HG03039 (cell line): ENCODE data around the gene SLC30A2.

ENCODE experiments used
- ATAC-seq: cut with Tn5 transposase; IDR thresholded peaks from one replicate; pipeline ENCODE4 v1.9.1; 2021; ENCODE audit warnings: mild to moderate bottlenecking, moderate library complexity; ENCODE audit not compliant: unreplicated experiment

The SLC30A2 gene

DNA sequence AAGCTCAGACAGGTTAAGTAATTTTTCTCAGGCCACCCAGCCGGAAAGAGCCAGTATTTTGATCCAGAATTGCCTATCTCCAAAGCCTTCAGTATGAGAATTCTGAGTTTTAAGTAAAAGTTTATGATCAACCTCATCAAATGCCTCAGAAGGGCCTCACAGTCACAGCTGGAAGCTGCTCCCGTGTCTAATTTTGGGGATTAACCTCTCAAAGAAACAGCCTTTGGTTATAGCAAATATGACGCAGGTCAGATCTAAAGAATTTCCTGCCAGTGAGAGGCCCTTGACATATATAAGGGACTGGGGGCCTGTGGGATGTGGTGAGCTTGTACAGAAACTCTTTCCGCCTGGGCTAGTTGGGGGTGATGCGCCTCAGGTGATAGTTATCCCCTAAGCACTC lies 22.1 kb downstream of the SLC30A2 start:
- no peak for ATAC-seq

GRCh38 chr1:26023009-26023408 lies 22.9 kb downstream of the SLC30A2 start:
- ATAC-seq, result no peak

DNA sequence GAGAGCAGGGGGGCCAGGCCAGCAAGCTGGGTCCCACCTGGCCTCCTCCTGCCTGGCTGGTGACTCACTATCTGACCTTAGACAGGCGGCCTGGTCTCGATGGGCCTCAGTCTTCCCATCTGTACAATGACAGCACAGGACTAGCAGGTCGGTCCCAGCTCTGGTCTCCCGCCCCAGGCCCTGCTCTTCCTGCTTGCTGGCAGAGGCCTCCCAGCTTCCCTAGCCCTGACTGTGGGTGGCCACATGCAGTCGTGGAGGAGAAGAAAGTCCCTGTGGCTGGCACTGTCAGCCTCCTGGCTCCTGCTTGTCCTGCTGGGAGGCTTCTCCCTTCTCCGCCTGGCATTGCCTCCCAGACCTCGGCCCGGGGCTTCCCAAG lies 23.5 kb downstream of the SLC30A2 start:
- ATAC-seq, result no peak

- no peak for ATAC-seq
Observed at GRCh38 chr1:26021647-26022403, 24.1 kb downstream of the SLC30A2 start, which contains the start of gene EXTL1. Gene EXTL1, plus strand, starts transcription at chr1:26021775. Its CDS starts 872 bp downstream, at chr1:26022647.

DNA sequence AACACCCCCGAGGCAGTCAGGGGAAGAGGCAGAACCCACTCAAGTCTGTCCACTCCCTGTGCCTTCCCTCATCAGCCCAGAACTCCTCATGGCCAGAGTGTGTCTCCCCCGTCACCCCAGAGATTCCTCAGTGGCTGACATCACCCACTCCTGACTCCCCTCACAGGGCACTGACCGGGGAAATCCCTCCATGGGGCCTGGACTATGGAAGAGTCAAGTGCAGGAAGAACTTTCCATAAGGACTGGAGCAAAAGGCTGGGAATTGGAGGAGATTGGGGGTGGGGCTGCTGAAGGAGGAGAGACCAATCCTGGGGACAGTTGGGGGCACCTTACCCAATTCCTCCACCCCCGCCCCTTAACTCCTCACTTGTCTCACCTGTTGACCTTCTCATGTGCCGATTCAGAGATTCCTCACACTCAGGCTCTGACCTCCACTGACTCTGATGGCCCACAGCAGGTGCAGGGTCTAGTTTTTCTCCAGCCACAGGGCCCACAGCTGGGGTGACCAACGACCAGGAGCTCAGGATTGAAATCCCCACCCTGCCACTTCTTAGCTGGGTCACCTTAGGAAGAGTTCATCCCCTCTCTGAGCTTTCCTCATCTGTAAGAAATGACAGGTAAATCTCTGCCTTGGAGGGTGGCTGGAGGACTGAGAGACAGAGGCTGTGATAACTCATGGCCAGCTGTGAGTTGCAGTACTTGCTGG lies 24.8 kb downstream of the SLC30A2 start:
- no peak for ATAC-seq

GRCh38 chr1:26020330-26020768 lies 25.6 kb downstream of the SLC30A2 start:
- ATAC-seq, result no peak

GRCh38 chr1:26019641-26020315 lies 26.1 kb downstream of the SLC30A2 start:
- no peak for ATAC-seq

DNA sequence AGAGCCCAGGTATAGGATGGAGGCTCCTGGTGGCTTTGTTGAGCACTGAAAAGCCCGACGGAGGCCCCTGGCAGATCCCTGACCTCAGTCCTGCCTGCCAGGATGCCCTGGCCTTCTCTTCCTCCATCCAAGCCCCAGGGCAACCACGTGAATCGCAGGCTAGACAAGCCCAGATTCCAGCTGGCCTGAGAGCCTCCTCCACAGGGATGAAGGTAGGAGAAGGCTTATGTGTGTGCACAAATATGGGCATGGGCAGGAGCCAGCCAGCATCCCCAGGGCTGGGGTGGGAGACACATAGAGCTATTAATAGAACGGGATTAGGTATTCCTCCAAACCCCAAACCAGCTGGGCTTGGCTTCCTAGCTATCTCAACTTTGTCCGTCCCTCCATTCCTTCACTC lies 28.3 kb downstream of the SLC30A2 start:
- ATAC-seq, result no peak

DNA sequence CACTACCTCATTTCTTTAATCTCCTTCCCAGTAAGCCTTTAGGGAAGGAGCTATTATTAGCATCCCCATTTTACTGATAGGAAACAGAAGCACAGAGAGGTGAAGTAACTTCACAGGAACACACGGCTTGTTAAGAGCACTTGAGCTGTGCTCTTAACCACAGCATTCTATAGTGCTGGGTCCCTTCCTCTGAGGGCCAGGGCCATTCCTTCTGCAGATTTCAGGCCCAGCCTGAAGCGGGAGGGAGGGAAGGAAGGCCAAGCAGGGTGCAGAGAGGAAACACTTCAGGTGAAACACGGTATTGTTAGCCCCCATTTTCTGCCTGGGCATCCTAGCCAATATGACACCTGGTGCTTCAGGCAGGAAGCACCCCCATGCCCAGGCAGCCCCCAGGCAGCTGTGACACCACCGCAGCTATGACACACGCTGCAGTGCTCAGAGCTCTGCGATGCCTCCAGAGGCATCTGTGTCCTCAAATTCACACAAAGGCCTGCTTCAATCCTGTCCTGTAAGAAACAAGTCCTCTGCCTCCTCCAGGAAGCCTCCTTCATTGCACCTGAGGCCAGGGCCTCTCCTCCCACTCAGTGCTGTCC lies 28.9 kb downstream of the SLC30A2 start:
- no peak for ATAC-seq

DNA sequence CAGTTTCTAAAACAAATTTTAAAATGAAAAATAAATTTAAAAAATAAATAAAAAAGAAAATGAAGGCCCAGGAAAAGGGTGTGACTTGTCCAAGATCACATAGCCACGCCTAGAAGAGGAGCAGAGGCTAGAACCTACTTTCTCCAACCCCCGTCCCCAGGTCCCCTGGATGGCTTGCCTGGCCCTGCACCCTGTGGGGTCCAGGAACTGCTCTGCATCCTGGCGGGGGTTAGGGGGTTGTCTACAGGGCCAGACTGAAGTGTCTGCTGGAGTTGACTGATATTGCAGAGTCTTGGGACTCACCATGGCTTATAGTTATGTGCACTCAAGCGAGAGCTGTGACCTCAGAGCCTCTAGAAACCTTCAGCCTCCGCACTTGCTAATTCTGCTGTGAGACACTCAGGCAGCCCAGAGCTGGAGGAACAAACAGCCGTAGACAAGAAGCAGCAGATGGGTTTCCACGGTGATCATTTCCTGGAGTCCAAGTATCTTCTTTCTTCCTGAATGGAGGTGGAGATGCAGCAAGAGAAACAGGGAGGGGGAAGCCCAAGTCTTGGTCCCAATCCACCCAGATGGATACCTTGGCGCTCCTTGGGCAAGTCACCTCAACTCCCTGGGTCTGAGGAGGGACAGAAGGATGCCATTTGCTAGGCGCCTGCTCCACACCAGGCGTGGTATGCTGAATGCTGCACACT lies 29.5 kb downstream of the SLC30A2 start:
- no peak for ATAC-seq

DNA sequence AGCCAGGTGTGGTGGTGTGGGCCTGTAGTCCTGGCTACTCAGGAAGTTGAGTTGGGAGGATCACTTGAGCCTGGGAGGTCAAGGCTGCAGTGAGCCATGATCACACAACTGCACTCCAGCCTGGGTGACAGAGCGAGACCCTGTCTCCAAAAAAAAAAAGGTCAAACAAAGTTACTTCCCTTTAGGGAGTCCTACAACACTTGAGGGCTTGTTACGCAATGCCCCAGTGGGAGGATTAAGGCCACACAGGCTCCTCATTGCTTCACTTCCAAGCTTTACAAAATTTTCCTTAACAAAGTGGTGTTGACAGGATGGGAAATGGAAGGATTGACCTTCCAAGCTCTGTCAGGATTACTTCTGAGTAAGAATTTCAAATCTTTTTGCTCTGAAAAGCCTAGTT lies 30.6 kb downstream of the SLC30A2 start:
- ATAC-seq, result no peak

DNA sequence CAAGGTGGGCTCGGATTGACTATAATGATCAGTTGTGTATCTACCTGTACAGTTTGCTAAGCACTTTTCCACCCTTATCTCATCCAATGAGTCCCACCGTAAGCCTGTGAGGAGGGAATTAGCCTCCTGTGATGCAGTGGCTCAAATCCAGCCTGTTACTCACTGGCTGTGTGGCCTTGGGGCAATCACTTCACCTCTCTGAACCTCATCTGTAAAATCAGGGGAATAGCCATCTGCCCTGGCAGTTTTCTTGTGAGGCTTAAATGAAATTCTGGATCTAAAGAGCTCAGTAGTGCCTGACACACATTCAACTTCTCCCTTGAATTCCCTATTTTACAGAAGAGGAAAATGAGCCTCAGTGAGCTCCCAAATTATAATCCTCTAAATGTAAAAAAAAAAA lies 31.7 kb downstream of the SLC30A2 start:
- ATAC-seq, result no peak

DNA sequence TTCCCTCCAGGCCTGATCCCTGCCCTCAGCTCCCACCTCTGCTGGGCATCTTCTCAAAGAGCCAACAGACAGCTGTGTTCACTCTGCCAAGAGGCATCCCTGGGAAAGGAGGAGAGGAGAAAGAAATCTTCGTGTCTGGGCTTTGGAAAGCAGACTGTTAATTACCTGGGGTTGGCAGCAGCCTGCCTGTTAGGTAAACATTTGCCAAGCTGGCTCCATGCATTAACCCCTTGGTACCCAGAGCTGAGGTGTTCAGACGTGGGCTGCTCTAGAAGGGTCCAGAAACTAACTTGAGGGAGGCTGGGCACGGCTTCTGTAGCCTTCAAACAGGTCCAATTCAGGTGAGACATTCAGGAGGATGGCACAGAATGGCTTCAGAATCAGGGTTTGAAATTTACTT lies 33.1 kb downstream of the SLC30A2 start:
- no peak for ATAC-seq

DNA sequence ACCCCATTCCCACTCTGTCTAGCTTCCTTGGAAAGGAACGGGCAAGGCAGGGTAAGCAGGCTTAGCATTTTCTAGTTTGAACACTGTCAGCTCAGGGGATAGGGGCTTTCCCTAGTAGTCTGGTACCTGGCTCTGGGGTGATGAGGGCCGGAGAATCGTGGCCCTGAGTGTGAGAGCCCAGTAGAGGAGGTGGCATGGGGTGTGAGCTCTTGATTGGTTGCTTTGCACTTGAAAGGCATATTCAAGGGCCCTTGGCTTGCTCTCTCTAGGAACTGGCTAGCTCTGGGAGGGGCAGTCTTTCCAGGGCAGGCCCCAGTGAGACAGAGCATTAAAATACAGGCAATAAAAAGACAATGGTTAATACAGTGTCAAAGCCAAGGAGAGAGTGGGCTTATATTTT lies 35.1 kb downstream of the SLC30A2 start:
- ATAC-seq, result no peak

- no peak for ATAC-seq
Observed at GRCh38 chr1:26009796-26010447, 36.0 kb downstream of the SLC30A2 start.

DNA sequence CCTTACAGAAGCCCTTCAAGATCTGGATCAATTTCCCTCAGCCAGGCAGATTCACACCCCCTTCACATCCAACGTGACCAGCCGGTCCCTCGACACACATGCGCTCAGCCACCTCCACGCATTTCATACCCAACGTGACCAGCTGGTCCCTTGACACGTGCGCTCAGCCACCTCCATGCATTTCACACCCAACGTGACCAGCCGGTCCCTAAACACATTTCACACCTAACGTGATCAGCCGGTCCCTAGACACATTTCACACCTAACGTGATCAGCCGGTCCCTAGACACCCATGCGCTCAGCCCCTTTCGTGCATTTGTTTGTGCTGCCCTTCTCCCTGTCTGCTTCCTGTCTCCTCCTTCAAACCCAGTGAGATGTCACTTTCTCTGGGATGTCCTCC lies 39.2 kb downstream of the SLC30A2 start:
- ATAC-seq, result no peak

- no peak for ATAC-seq
Observed at GRCh38 chr1:26005434-26006105, 40.3 kb downstream of the SLC30A2 start.

DNA sequence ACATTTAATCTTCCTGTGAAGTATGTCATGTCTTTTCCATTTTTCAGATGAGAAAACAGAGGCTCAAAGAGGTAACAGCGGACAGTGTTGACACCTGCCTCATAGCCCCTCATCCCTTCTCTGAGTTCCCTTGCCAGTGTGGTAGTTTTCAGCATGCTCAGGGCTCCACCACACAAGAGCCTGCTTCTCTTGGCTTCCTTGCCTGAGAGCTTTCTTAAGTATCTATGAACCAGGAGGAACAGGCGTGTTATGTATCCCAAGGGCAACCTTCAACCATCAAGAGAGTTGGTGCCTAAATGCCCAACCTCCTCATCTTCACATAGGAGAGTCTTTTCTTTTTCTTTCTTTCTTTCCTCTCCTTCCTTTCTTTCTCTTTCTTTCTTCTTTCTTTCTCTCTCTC lies 42.2 kb downstream of the SLC30A2 start:
- ATAC-seq, result no peak

GRCh38 chr1:26003262-26003661 lies 42.7 kb downstream of the SLC30A2 start:
- no peak for ATAC-seq
